Panc1 (cell line): Measurements from ENCODE around the gene MARK4. TPM values are rescaled to one million over a fixed set of nuclear protein-coding genes. Genes with fewer than 3 reads are reported as not detected.

Experiments
- ATAC-seq: fragments of 200-7000 bp; cut with Tn5 transposase; 2 replicates; pipeline ENCODE4 v1.9.1; 2020; ENCODE audit warnings: mild to moderate bottlenecking, moderate library complexity
- BruUV-seq: library from RNA; stranded (reverse); fragments of 400-500 nt; replicated peaks from 2 replicates; lab custom pipeline; 2021; lab: Mats Ljungman, UMichigan
- CTCF ChIA-PET: fragments of 300-600 bp; sonication (Branson Sonifier 250); formaldehyde crosslinking; loops from one replicate; lab custom pipeline; 2022; ENCODE audit warnings: antibody characterized with exemption; lab: Charles Lee
- POLR2A ChIA-PET: fragments of 300-600 bp; sonication (Branson Sonifier 250); formaldehyde crosslinking; loops from one replicate; lab custom pipeline; 2022; ENCODE audit warnings: antibody characterized with exemption; lab: Charles Lee
- DNase-seq: peaks from one replicate; pipeline ENCODE4 v3.0.0-alpha.2; 2010; ENCODE audit warnings: low read depth, low spot score
- H3K27ac ChIP-seq: 2 replicates; pipeline ENCODE4 v1.5.1; 2011; ENCODE audit warnings: mild to moderate bottlenecking, low read length, inconsistent platforms
- H3K27me3 ChIP-seq: fragments of 200-500 bp; sonication (Bioruptor generic); 2 replicates; pipeline ENCODE4 v1.6.0; 2014; ENCODE audit warnings: low read length, inconsistent platforms; ENCODE audit not compliant: control insufficient read depth, insufficient read depth
- H3K36me3 ChIP-seq: fragments of 200-500 bp; sonication (Bioruptor generic); 2 replicates; pipeline ENCODE4 v1.5.1; 2014; ENCODE audit warnings: inconsistent platforms, mild to moderate bottlenecking, low read length, moderate library complexity; ENCODE audit not compliant: control insufficient read depth, insufficient read depth
- H3K4me1 ChIP-seq: 2 replicates; pipeline ENCODE4 v1.5.1; 2011; ENCODE audit warnings: inconsistent platforms, mild to moderate bottlenecking, low read length, moderate library complexity; ENCODE audit not compliant: control insufficient read depth, insufficient read depth
- H3K4me3 ChIP-seq, 2 experiments: 2 replicates each; pipeline ENCODE4 v1.5.1; 2011 to 2012; ENCODE audit warnings: low read depth in 2 of 2, low read length in 2 of 2, mild to moderate bottlenecking in 2 of 2, inconsistent platforms in 1 of 2, moderate library complexity in 1 of 2
- H3K9me3 ChIP-seq: fragments of 200-500 bp; sonication (Bioruptor generic); 2 replicates; pipeline ENCODE4 v1.5.1; 2014; ENCODE audit warnings: low read depth, mild to moderate bottlenecking, inconsistent platforms, low read length, moderate library complexity; ENCODE audit not compliant: control insufficient read depth, insufficient read depth
- POLR2AphosphoS5 ChIP-seq: IDR thresholded peaks from 2 replicates; pipeline ENCODE4 v1.6.1; 2012; ENCODE audit warnings: mild to moderate bottlenecking, low read depth, low read length, moderate library complexity
- SIN3A ChIP-seq: IDR thresholded peaks from 2 replicates; pipeline ENCODE4 v1.6.1; 2012; ENCODE audit warnings: low read depth, mild to moderate bottlenecking, low read length, moderate library complexity, borderline replicate concordance; ENCODE audit not compliant: insufficient read depth
- in situ Hi-C: cut with HindIII; loops from 2 replicates; pipeline ENCODE4 v1.10.0; 2016; ENCODE audit warnings: low sequenced_read_pairs, low pct_unique_long_range_greater_than_20kb
- intact Hi-C: fragments of 100-400 bp; cut with micrococcal nuclease; formaldehyde crosslinking; loops from one replicate; pipeline ENCODE4 v1.10.0; 2022; ENCODE audit not compliant: unreplicated experiment
- total RNA-seq: library from RNA; stranded (reverse); gene quantifications from one replicate; pipeline ENCODE4 v1.2.1, GENCODE V29; 2021; ENCODE audit not compliant: unreplicated experiment
- TF ChIP-seq, protein P1 (sequence below), 2 experiments: IDR thresholded peaks; 2 replicates each; pipeline ENCODE4 v1.6.1; 2011 to 2012; ENCODE audit warnings: low read depth in 2 of 2, control low read depth in 1 of 2, low read length in 1 of 2, mild to moderate bottlenecking in 1 of 2, moderate library complexity in 1 of 2; ENCODE audit not compliant: insufficient read depth in 1 of 2
- TF ChIP-seq, protein P2 (sequence below): fragments of 450-650 bp; IDR thresholded peaks from 2 replicates; pipeline ENCODE4 v1.5.1; 2017; ENCODE audit warnings: mild to moderate bottlenecking

Gene MARK4
- total RNA-seq, 1 experiment from 2014 or later = 21.6 TPM

DNA sequence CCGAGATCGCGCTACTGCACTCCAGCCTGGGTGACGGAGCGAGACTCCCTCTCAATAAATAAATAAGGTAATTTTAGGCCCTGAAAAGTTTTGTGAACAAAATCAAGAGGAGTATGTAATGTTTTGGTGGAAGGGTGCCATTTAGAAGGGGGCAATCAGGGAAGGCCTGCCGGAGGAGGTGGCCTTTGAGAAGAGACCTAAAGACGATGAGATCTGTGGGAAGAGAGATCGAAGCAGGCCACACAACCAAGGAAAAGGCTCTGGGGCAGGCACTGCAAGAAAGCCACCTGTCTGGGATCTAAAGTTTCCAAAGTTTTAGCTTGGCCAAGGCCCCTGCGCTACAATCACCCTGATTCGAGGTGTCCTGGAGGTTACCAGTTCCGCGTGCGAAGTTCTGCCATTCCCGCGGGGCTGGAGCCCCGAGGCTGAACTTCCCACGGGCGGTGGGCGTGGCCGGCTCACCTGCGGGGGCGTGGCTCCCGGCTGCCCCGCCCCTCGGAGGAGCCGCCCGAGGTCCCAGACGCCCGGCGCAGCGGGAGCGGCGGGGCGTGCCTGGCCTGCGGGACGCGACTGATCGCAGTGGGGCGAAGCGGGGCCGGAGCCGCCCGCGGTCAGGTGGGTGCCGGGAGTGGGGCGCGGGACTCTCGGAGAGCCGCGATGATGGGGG lies 89.3 kb downstream of the MARK4 start, which contains the start of gene KLC3:
Gene KLC3, plus strand, starts transcription at position 519 of the 667 bp plus-strand sequence. CDS start 4,792 bp downstream, outside the sequence.
- POLR2A ChIA-PET = no interaction called here
- DNase-seq (no peak), ATAC-seq (peak; percentile 36; the same call in 1 of the 2 replicates)
- intact Hi-C loops (no loop called here), in situ Hi-C loops (no loop called here)
- Histone ChIP-seq H3K36me3 (peaks cover 2% of the 10 kb centered on the region; the same call in 1 of the 2 replicates), H3K27ac (no peak within 1 kb of the TSS), H3K4me1 (no peaks in the 10 kb centered on the region), H3K4me3 (peak within 1 kb of the TSS; percentile 37 to 41), H3K27me3 (no peaks in the 10 kb centered on the region), H3K9me3 (no peaks in the 10 kb centered on the region)
- CTCF ChIA-PET = no interaction called here
- TF ChIP-seq, protein P1, sequence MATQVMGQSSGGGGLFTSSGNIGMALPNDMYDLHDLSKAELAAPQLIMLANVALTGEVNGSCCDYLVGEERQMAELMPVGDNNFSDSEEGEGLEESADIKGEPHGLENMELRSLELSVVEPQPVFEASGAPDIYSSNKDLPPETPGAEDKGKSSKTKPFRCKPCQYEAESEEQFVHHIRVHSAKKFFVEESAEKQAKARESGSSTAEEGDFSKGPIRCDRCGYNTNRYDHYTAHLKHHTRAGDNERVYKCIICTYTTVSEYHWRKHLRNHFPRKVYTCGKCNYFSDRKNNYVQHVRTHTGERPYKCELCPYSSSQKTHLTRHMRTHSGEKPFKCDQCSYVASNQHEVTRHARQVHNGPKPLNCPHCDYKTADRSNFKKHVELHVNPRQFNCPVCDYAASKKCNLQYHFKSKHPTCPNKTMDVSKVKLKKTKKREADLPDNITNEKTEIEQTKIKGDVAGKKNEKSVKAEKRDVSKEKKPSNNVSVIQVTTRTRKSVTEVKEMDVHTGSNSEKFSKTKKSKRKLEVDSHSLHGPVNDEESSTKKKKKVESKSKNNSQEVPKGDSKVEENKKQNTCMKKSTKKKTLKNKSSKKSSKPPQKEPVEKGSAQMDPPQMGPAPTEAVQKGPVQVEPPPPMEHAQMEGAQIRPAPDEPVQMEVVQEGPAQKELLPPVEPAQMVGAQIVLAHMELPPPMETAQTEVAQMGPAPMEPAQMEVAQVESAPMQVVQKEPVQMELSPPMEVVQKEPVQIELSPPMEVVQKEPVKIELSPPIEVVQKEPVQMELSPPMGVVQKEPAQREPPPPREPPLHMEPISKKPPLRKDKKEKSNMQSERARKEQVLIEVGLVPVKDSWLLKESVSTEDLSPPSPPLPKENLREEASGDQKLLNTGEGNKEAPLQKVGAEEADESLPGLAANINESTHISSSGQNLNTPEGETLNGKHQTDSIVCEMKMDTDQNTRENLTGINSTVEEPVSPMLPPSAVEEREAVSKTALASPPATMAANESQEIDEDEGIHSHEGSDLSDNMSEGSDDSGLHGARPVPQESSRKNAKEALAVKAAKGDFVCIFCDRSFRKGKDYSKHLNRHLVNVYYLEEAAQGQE (IDR thresholded peaks at IDR 0.05; ENCODE audit: insufficient read depth in 1 of 2, low read depth in 2 of 2, low read length in 1 of 2) = no peak
- TF ChIP-seq POLR2AphosphoS5 = no peak
- BruUV-seq = no TSS peak

GRCh38 chr19:45340899-45341453 lies 89.9 kb downstream of the MARK4 start:
- in situ Hi-C loops = no loop called here
- H3K27ac ChIP-seq = no peak overlapping the region
- CTCF ChIA-PET = no interaction called here
- TF ChIP-seq, protein P1 (IDR thresholded peaks at IDR 0.05; ENCODE audit: insufficient read depth in 1 of 2, low read depth in 2 of 2, low read length in 1 of 2) = no peak
- TF ChIP-seq SIN3A = no peak
- TF ChIP-seq, protein P2, sequence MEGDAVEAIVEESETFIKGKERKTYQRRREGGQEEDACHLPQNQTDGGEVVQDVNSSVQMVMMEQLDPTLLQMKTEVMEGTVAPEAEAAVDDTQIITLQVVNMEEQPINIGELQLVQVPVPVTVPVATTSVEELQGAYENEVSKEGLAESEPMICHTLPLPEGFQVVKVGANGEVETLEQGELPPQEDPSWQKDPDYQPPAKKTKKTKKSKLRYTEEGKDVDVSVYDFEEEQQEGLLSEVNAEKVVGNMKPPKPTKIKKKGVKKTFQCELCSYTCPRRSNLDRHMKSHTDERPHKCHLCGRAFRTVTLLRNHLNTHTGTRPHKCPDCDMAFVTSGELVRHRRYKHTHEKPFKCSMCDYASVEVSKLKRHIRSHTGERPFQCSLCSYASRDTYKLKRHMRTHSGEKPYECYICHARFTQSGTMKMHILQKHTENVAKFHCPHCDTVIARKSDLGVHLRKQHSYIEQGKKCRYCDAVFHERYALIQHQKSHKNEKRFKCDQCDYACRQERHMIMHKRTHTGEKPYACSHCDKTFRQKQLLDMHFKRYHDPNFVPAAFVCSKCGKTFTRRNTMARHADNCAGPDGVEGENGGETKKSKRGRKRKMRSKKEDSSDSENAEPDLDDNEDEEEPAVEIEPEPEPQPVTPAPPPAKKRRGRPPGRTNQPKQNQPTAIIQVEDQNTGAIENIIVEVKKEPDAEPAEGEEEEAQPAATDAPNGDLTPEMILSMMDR = no peak
- peak overlapping the region; percentile 37 to 41; a peak in 3 of 4 replicates for H3K4me3 ChIP-seq
- POLR2A ChIA-PET = interaction anchor here (0.7 kb wide), 1 partner anchor 89 kb away, joined by 6 read pairs; no protein-coding TSS in a partner anchor
- DNase-seq (no peak), ATAC-seq (no peak)
- H3K27me3 ChIP-seq = no peaks in the 10 kb centered on the region
- H3K9me3 ChIP-seq = no peaks in the 10 kb centered on the region
- peaks cover 2% of the 10 kb centered on the region; the same call in 1 of the 2 replicates for H3K36me3 ChIP-seq
- no peaks in the 10 kb centered on the region for H3K4me1 ChIP-seq
- intact Hi-C loops = no loop called here
- BruUV-seq = no TSS peak
